Measurements from ENCODE around the gene GMEB2.
"Not testable (repeated sequence)": the region's sequence is repeated elsewhere in the genome, so short reads cannot be mapped to it uniquely, and the experiment has no call there.

The GMEB2 gene

DNA sequence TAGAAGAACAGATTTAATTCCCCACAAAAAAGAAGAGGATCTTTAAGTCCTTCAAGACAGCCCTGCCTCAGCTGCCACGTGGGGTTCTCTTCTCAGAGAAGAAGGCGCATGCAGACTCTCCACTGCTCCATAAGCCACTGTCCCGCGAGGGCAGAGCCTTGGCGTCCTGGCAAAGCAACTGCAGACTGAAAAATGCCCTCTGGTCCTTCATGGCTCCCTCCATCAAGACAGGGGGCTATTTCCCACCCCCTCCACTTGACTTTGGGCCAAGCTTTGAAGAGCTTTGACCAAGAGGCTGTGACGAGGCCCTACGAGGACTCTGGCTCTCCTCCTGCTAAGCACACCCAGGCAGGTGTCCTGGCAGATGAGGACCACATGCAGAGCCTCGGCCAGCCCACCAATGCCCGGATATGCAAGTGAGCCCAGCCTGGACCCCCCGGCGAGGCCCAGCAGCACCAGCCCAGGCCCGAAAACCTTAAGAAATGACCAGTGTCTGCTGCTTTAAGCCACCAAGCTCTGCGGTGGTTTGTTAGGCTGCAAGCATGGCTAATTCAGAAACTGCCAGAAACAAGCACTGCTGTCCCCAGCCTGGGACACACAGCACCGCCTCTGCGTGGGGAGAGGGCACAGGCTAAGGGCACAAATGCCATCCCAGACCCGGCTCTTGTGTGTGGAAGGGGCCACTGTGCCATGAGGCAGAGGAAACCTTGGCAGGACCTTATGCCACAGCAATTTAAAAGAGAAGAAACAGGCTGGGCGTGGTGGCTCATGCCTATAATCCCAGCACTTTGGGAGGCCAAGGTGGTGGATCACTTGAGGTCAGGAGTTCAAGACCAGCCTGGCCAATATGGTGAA lies 16.1 kb downstream of the GMEB2 start:
- TF ChIP-seq, protein P1, sequence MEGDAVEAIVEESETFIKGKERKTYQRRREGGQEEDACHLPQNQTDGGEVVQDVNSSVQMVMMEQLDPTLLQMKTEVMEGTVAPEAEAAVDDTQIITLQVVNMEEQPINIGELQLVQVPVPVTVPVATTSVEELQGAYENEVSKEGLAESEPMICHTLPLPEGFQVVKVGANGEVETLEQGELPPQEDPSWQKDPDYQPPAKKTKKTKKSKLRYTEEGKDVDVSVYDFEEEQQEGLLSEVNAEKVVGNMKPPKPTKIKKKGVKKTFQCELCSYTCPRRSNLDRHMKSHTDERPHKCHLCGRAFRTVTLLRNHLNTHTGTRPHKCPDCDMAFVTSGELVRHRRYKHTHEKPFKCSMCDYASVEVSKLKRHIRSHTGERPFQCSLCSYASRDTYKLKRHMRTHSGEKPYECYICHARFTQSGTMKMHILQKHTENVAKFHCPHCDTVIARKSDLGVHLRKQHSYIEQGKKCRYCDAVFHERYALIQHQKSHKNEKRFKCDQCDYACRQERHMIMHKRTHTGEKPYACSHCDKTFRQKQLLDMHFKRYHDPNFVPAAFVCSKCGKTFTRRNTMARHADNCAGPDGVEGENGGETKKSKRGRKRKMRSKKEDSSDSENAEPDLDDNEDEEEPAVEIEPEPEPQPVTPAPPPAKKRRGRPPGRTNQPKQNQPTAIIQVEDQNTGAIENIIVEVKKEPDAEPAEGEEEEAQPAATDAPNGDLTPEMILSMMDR (conservative IDR thresholded peaks at IDR 0.05; ENCODE audit: control insufficient read depth, insufficient read depth, low read depth, low read length), result no peak
- no peak overlapping the region for H3K4me3 ChIP-seq (ENCODE audit: control insufficient read depth, low read depth, low read length)

DNA sequence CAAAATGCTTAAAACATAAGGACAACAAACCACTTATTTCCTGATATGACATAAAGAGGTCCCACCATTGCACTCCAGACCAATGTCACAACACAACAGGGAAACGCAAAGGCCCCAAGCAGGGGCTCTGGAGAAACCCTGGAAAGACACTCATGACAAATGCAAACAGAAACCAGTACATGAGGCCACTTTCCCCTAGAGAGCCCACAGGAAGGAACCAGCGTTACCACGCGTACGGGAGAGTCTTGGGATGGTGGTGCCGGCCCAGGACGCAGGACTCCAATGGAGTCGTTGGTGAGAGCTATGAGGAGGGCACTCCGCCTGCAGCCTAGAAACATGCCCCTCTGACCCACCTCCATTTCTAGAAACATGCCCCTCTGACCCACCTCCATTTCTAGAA lies 20.2 kb downstream of the GMEB2 start:
- no peak for DNase-seq (ENCODE audit: low read depth)
- TF ChIP-seq, protein P1 (conservative IDR thresholded peaks at IDR 0.05; ENCODE audit: control insufficient read depth, insufficient read depth, low read depth, low read length), result no peak
- H3K4me3 ChIP-seq (ENCODE audit: control insufficient read depth, low read depth, low read length), result no peak overlapping the region

More for the DNA sequence above, 16.1 kb downstream of the GMEB2 start:
- DNase-seq (ENCODE audit: low read depth), result no peak

DNA sequence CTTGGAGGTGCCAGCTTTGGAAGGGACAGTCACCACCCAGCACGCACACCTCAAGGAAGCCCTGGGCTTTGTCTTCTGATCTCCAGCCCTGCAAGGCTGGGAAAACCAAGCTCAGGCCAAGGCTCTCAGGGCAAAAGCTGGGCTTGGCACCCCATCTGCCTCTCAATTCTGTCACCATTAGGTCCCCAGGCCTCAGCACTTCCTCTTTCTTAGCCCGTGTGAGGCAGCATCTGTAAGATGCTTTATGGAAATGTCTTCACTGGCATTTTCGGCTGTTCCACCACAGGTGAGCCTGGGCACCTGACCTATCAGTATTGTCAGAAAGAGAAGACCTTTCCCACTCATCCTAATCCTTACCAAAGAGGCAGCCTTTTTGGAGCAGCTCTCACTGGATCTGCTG lies 24.6 kb downstream of the GMEB2 start:
- no peak overlapping the region for H3K4me3 ChIP-seq (ENCODE audit: control insufficient read depth, low read depth, low read length)
- DNase-seq (ENCODE audit: low read depth), result no peak
- TF ChIP-seq, protein P1 (conservative IDR thresholded peaks at IDR 0.05; ENCODE audit: control insufficient read depth, insufficient read depth, low read depth, low read length), result no peak

DNA sequence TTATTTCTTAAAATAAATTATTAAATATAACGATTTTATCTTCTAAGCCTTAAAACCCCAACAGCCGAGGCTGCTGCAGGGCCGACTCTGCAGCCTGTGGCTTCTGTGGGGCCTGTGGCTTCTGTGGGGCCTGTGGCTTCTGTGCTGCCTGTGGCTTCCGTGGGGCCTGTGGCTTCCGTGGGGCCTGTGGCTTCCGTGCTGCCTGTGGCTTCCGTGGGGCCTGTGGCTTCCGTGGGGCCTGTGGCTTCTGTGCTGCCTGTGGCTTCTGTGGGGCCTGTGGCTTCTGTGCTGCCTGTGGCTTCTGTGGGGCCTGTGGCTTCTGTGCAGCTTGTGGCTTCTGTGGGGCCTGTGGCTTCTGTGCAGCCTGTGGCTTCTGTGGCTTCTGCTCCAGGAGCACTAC lies 25.2 kb downstream of the GMEB2 start:
- DNase-seq (ENCODE audit: low read depth), result not testable (repeated sequence)

DNA sequence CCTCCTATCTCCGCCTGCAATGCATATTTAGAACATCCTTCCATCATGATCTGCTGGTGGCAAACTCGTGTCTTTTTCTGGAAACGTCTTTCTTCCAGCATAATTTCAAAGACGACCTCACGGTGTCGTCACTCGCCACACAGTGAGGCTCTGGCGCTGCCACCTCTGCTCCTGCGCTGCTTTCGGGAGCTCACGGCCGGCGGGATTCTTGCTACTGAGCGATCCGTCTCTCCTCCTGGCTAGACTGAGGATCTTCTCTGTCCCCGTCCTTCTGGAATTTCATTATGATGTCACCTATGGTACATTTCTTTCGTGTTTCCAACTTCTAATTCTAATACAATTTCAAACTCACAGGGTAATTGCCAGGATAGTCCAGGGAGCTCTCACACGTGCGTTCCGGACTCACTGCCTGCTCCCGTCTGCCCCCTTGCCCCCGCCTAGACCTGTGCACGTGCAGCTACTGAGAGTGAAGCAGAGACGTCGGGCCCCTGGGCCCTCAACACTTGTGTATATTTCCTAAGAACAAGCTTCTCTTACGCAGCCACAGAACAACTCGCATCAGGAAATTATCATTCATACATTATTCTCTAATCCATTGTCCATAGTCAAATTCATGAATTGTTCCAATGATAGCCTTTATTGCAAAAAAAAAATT lies 27.4 kb downstream of the GMEB2 start:
- DNase-seq (ENCODE audit: low read depth), result no peak
- H3K4me3 ChIP-seq (ENCODE audit: control insufficient read depth, low read depth, low read length), result no peak overlapping the region
- TF ChIP-seq, protein P1 (conservative IDR thresholded peaks at IDR 0.05; ENCODE audit: control insufficient read depth, insufficient read depth, low read depth, low read length), result no peak

More for the DNA sequence above, 25.2 kb downstream of the GMEB2 start:
- not testable (repeated sequence) for H3K4me3 ChIP-seq (ENCODE audit: control insufficient read depth, low read depth, low read length)

DNA sequence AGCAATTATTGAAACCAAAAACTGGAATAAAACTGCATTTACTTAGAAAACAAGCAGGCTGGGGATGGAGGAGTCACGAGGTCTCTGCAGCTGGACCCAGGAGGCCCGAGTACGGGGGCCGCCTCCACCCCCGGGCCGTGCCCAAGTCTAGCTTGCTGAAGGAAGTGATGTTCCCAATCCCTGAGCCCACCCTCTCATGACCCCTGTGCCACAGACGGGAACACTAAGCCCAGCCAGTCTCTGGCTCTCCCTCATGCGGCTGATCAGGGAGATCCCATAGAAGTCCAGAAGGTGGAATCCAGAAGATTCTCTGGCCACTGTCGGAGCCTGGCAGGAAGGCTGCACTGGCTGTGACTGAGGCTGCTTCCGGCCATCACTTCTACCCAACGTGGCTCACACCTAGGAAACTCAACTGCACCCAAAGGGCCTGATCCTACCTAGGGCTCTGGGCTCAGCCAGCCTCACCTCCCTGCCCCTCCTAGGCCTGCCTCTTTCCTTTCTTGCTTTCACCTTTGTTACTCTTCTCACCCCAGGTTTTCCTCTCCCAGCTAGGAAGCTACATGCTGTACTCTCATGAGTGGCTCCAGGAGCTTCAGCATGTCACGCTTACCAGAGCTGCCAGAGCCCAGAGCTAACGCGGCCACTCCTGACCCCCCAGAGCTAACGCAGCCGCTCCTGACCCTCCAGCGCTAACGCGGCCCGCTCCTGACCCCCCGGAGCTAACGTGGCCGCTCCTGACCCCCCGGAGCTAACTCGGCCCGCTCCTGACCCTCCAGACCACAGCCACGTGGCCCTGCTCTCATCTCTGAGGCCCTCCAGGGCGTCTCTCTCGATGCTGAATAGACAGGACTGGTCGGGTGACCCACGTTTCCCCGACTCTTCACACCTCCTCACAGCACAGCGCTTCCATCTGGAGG lies 28.2 kb downstream of the GMEB2 start:
- no peak for DNase-seq (ENCODE audit: low read depth)
- no peak overlapping the region for H3K4me3 ChIP-seq (ENCODE audit: control insufficient read depth, low read depth, low read length)
- TF ChIP-seq, protein P1 (conservative IDR thresholded peaks at IDR 0.05; ENCODE audit: control insufficient read depth, insufficient read depth, low read depth, low read length), result no peak
